Measurements from ENCODE around the gene RGS8.
A peak's percentile ranks its signal among the peaks of the same experiment; 100 is the strongest.

The RGS8 gene

GRCh38 chr1:182684116-182684828 is at the start of gene RGS8:
TSS of gene RGS8 (minus strand) at chr1:182684587. CDS start at chr1:182669649, 14,938 bp downstream.
- DNase-seq (ENCODE audit: low read depth in 1 of 2, low spot score in 1 of 2), result no peak

GRCh38 chr1:182731852-182732575 is 47.6 kb upstream of the RGS8 start:
- DNase-seq (ENCODE audit: low read depth in 1 of 2, low spot score in 1 of 2), result no peak

- DNase-seq (ENCODE audit: low read depth in 1 of 2, low spot score in 1 of 2), result no peak
These were observed 42.5 kb upstream of the RGS8 start for GRCh38 chr1:182726912-182727311.

GRCh38 chr1:182725259-182726255 is 41.2 kb upstream of the RGS8 start:
- DNase-seq (ENCODE audit: low read depth in 1 of 2, low spot score in 1 of 2), result no peak

GRCh38 chr1:182724215-182724614 is 39.8 kb upstream of the RGS8 start:
- no peak for DNase-seq (ENCODE audit: low read depth in 1 of 2, low spot score in 1 of 2)

- no peak for DNase-seq (ENCODE audit: low read depth in 1 of 2, low spot score in 1 of 2)
These were observed 38.8 kb upstream of the RGS8 start for GRCh38 chr1:182723200-182723599.

- no peak for DNase-seq (ENCODE audit: low read depth in 1 of 2, low spot score in 1 of 2)
These were observed 37.1 kb upstream of the RGS8 start for GRCh38 chr1:182721525-182721924.

GRCh38 chr1:182720463-182720862 is 36.1 kb upstream of the RGS8 start:
- no peak for DNase-seq (ENCODE audit: low read depth in 1 of 2, low spot score in 1 of 2)

- DNase-seq (ENCODE audit: low read depth in 1 of 2, low spot score in 1 of 2), result no peak
These were observed 35.2 kb upstream of the RGS8 start for GRCh38 chr1:182719553-182719952.

GRCh38 chr1:182718311-182718710 is 33.9 kb upstream of the RGS8 start:
- DNase-seq (ENCODE audit: low read depth in 1 of 2, low spot score in 1 of 2), result no peak

- DNase-seq (ENCODE audit: low read depth in 1 of 2, low spot score in 1 of 2), result no peak
These were observed 32.6 kb upstream of the RGS8 start for GRCh38 chr1:182716740-182717720.

GRCh38 chr1:182715531-182715930 is 31.1 kb upstream of the RGS8 start:
- DNase-seq (ENCODE audit: low read depth in 1 of 2, low spot score in 1 of 2), result no peak

- no peak for DNase-seq (ENCODE audit: low read depth in 1 of 2, low spot score in 1 of 2)
These were observed 30.2 kb upstream of the RGS8 start for GRCh38 chr1:182714546-182714945.

GRCh38 chr1:182713939-182714338 is 29.6 kb upstream of the RGS8 start:
- peak in 1 of 2 donors; percentile 9 for DNase-seq (ENCODE audit: low read depth in 1 of 2, low spot score in 1 of 2)

- DNase-seq (ENCODE audit: low read depth in 1 of 2, low spot score in 1 of 2), result no peak
These were observed 29.1 kb upstream of the RGS8 start for GRCh38 chr1:182713492-182713891.

GRCh38 chr1:182709855-182710254 is 25.5 kb upstream of the RGS8 start:
- no peak for DNase-seq (ENCODE audit: low read depth in 1 of 2, low spot score in 1 of 2)

GRCh38 chr1:182709225-182709764 is 24.9 kb upstream of the RGS8 start:
- DNase-seq (ENCODE audit: low read depth in 1 of 2, low spot score in 1 of 2), result no peak

- no peak for DNase-seq (ENCODE audit: low read depth in 1 of 2, low spot score in 1 of 2)
These were observed 22.7 kb upstream of the RGS8 start for GRCh38 chr1:182707122-182707521.

GRCh38 chr1:182704677-182705076 is 20.3 kb upstream of the RGS8 start:
- DNase-seq (ENCODE audit: low read depth in 1 of 2, low spot score in 1 of 2), result no peak

GRCh38 chr1:182703539-182703938 is 19.2 kb upstream of the RGS8 start:
- DNase-seq (ENCODE audit: low read depth in 1 of 2, low spot score in 1 of 2), result no peak
